SK-N-SH (cell line): ENCODE measurements around the gene CABP1.

Experiments used
- SMC3 ChIP-seq: IDR thresholded peaks from 2 replicates; pipeline ENCODE4 v1.6.1; 2012; ENCODE audit warnings: low read depth, low read length, improper control_type of control experiment
- TF ChIP-seq, protein P1 (sequence below): IDR thresholded peaks from 2 replicates; pipeline ENCODE4 v1.6.1; 2012; ENCODE audit warnings: mild to moderate bottlenecking, low read depth, low read length, moderate library complexity
- TF ChIP-seq, protein P2 (sequence below): fragments of 200-600 bp; sonication (generic); IDR thresholded peaks from 2 replicates; pipeline ENCODE4 v1.6.1; 2017; ENCODE audit warnings: antibody characterized with exemption, mild to moderate bottlenecking, moderate library complexity

- TF ChIP-seq, protein P1, sequence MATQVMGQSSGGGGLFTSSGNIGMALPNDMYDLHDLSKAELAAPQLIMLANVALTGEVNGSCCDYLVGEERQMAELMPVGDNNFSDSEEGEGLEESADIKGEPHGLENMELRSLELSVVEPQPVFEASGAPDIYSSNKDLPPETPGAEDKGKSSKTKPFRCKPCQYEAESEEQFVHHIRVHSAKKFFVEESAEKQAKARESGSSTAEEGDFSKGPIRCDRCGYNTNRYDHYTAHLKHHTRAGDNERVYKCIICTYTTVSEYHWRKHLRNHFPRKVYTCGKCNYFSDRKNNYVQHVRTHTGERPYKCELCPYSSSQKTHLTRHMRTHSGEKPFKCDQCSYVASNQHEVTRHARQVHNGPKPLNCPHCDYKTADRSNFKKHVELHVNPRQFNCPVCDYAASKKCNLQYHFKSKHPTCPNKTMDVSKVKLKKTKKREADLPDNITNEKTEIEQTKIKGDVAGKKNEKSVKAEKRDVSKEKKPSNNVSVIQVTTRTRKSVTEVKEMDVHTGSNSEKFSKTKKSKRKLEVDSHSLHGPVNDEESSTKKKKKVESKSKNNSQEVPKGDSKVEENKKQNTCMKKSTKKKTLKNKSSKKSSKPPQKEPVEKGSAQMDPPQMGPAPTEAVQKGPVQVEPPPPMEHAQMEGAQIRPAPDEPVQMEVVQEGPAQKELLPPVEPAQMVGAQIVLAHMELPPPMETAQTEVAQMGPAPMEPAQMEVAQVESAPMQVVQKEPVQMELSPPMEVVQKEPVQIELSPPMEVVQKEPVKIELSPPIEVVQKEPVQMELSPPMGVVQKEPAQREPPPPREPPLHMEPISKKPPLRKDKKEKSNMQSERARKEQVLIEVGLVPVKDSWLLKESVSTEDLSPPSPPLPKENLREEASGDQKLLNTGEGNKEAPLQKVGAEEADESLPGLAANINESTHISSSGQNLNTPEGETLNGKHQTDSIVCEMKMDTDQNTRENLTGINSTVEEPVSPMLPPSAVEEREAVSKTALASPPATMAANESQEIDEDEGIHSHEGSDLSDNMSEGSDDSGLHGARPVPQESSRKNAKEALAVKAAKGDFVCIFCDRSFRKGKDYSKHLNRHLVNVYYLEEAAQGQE: no peak
- TF ChIP-seq, protein P2, sequence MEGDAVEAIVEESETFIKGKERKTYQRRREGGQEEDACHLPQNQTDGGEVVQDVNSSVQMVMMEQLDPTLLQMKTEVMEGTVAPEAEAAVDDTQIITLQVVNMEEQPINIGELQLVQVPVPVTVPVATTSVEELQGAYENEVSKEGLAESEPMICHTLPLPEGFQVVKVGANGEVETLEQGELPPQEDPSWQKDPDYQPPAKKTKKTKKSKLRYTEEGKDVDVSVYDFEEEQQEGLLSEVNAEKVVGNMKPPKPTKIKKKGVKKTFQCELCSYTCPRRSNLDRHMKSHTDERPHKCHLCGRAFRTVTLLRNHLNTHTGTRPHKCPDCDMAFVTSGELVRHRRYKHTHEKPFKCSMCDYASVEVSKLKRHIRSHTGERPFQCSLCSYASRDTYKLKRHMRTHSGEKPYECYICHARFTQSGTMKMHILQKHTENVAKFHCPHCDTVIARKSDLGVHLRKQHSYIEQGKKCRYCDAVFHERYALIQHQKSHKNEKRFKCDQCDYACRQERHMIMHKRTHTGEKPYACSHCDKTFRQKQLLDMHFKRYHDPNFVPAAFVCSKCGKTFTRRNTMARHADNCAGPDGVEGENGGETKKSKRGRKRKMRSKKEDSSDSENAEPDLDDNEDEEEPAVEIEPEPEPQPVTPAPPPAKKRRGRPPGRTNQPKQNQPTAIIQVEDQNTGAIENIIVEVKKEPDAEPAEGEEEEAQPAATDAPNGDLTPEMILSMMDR: no peak
- TF ChIP-seq SMC3: no peak
Measured at GRCh38 chr12:120677765-120678473, 37.5 kb downstream of the CABP1 start.
